Duodenal mucosa (tissue), 2 donors: Measurements from ENCODE around the gene ENTREP1.
"Not testable (repeated sequence)": the region's sequence is repeated elsewhere in the genome, so short reads cannot be mapped to it uniquely, and the experiment has no call there.

ENCODE experiments used
- H3K27ac ChIP-seq: one replicate; pipeline ENCODE4 v1.7.0; 2013; ENCODE audit warnings: low read depth, low read length
- H3K27me3 ChIP-seq, 2 donors: one replicate each; pipeline ENCODE4 v1.7.0; 2013; ENCODE audit warnings: low read length in 2 of 2, control low read depth in 1 of 2; ENCODE audit not compliant: insufficient read depth in 2 of 2, control insufficient read depth in 1 of 2
- H3K36me3 ChIP-seq, 2 donors: one replicate each; pipeline ENCODE4 v1.7.0; 2013; ENCODE audit warnings: low read length in 2 of 2, control low read depth in 1 of 2; ENCODE audit not compliant: insufficient read depth in 2 of 2, control insufficient read depth in 1 of 2
- H3K4me1 ChIP-seq, 2 donors: one replicate each; pipeline ENCODE4 v1.7.0; 2013; ENCODE audit warnings: low read length in 2 of 2, control low read depth in 1 of 2; ENCODE audit not compliant: insufficient read depth in 2 of 2, control insufficient read depth in 1 of 2
- H3K4me3 ChIP-seq, 2 donors: one replicate each; pipeline ENCODE4 v1.7.0; 2013; ENCODE audit warnings: low read length in 2 of 2, low read depth in 1 of 2
- H3K9ac ChIP-seq, 2 donors: one replicate each; pipeline ENCODE4 v1.7.0; 2013; ENCODE audit warnings: low read length in 2 of 2, low read depth in 1 of 2
- H3K9me3 ChIP-seq, 2 donors: one replicate each; pipeline ENCODE4 v1.7.0; 2013; ENCODE audit warnings: low read length in 2 of 2, control low read depth in 1 of 2; ENCODE audit not compliant: control insufficient read depth in 1 of 2

The ENTREP1 gene

DNA sequence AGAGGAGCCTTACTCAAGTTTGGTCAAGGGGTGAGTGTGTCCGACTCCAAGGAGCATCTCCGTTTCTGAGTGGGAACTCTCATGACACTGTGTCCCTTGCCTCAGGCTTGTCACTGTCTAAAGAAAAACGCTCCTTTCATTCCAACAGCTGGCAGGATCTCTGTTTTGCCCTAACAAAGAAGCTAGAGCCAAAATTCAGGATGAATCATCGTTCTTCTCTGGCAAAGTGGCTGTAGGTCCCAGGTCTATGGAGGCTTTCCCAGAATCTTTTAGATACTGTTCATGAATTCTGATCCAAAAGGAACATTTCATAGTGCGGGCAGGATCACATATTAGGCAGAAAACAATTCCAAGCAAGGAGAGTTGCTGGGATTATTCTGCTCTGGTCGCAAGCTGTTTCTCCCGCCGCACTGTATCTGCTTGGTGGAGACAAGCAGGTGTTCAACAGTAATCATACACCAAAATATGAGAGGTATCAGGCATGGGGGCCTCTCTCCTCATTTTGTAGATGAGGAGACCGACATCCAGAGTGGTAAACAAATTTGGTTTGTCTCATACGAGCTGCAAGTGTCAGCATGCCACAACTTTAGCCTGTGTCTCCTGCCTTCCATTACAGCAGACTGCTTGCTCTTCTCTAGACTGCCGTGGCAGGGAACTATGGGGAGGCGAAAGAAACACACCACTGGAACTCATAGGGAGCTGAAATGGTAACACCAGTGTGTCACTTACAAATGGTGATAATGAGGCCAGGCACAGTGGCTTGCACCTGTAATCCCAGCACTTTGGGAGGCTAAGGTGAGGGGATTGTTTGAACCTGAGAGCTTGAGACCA, 72.6 kb downstream of the ENTREP1 start:
- Histone ChIP-seq H3K9me3 (no peaks in the 10 kb centered on the region), H3K9ac (no peak overlapping the region), H3K27me3 (no peaks in the 10 kb centered on the region), H3K36me3 (no peaks in the 10 kb centered on the region), H3K4me3 (no peak overlapping the region), H3K27ac (no peak overlapping the region), H3K4me1 (no peaks in the 10 kb centered on the region)

DNA sequence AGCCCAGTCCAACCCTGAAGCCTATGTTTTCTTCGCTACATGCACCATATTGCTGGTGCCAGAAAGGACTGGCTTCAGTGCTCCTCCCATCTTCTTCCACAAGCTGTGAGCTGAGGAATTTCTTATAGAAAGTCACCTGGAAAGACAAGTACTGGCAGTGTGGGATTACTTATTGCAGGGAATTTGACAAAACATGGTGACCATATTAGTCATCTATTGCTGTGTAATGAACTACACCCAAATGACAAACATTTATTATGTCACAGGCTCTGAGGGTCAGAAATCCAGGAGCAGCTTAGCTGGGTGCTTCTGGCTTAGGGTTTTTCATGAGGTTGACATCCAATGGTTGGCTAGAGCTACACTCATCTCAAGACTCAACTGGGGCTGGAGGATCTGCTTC, 75.5 kb downstream of the ENTREP1 start:
- Histone ChIP-seq H3K27me3 (peaks cover 0 to 3% of the 10 kb centered on the region in 2 donors), H3K36me3 (no peaks in the 10 kb centered on the region), H3K4me1 (no peaks in the 10 kb centered on the region), H3K9ac (no peak overlapping the region), H3K9me3 (no peaks in the 10 kb centered on the region), H3K27ac (no peak overlapping the region), H3K4me3 (no peak overlapping the region)

DNA sequence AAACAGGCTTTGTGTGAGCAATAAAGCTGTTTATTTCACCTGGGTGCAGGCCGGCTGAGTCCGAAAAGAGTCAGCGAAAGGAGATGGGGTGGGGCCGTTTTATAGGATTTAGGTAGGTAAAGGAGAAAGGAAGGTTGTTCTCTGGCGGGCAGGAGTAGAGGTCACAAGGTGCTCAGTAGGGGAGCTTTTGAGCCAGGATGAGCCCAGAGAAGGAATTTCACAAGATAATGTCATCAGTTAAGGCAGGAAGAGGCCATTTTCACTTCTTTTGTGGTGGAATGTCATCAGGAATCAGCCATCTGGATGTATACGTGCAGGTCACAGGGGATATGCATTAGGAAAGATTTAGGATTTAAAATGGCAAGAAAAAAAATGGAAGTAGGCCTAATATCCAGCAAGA, 84.9 kb downstream of the ENTREP1 start:
- not testable (repeated sequence) for H3K36me3 ChIP-seq, H3K27me3 ChIP-seq, H3K9me3 ChIP-seq, H3K9ac ChIP-seq, H3K27ac ChIP-seq, H3K4me3 ChIP-seq, H3K4me1 ChIP-seq

DNA sequence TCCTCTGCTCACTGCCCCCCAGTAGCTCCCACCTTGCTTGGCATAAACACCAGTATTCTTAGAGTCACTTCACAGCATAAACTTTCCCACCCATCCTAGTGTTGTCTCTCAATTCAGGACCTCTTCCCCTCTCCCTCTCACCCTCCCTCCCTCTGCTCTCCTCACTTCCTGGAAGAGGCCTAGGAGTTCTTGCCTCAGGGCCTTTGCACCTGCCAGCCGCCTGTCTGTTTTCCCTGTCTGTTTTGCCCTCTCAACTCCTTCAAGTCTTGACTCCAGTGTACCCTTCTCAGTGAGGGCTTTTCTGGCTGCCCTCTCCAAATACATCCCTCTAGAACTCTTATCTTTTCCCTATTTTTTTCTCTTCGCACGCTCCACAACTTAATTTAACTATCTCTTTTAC, 86.2 kb downstream of the ENTREP1 start:
- no peak overlapping the region for H3K27ac ChIP-seq
- H3K36me3 ChIP-seq: no peaks in the 10 kb centered on the region
- no peaks in the 10 kb centered on the region for H3K4me1 ChIP-seq
- H3K9ac ChIP-seq: no peak overlapping the region
- no peaks in the 10 kb centered on the region for H3K9me3 ChIP-seq
- no peak overlapping the region for H3K4me3 ChIP-seq
- H3K27me3 ChIP-seq: no peaks in the 10 kb centered on the region

DNA sequence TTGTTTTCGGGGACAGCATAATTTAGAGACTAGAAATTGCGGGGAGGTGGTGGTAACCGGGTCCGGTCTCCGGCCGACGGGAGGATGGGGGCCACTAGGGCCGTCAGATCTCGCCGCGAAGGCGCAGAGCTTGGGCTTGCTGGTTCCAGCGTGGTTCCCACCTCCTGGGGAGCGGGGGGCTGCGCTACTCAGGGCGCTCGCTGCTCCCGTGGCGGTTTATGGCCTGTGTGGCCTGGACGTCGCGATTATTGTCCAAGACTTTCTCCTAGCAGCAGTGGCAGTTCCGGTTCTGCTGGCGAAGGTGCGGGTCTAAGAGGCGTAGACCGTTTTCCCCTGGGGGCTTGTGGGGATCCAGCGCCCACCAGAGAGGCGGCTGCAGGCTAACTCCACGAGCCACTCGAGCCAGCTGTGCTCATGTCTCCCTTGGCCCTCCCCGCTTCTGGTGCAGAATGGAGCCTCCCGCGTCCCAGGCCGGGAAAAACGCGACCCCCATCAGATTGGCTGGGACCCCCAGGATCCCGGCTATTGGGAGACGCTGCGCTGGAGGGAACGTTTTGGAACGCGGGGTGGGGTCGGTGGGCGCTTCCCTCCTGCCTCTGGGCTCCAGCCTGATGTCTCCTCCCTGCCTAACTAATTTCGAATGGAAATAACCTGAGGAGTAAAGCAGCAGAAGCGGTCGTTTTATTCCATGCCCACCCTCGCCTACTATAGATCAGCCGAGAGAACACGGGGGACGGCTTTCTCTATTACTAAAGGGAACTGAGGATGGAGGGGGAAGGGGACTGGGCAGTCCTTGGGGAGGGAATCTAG, 87.1 kb downstream of the ENTREP1 start:
- H3K27ac ChIP-seq: no peak overlapping the region
- no peaks in the 10 kb centered on the region for H3K27me3 ChIP-seq
- no peaks in the 10 kb centered on the region for H3K36me3 ChIP-seq
- no peaks in the 10 kb centered on the region for H3K4me1 ChIP-seq
- no peaks in the 10 kb centered on the region for H3K9me3 ChIP-seq
- H3K4me3 ChIP-seq: no peak overlapping the region
- H3K9ac ChIP-seq: no peak overlapping the region

DNA sequence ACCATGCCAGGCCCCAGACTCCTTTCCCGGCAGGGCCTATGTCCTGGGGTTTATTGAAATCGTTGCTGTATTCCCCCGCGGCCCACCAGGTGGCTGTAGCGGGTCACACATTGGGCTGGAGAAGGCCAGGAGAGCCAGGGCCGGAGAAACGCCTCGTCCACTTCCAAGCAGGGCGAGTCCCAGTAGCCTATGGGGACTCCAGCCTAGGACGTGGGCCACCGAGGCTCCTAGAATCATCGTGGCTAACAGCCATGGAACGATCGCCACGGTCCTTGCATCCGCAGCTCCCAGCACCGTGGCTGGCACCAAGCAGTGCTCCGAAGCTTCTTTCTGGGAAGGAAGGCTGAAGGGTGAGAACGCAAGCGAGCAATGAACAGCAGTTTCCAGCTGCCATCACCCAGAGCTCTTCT, 87.7 kb downstream of the ENTREP1 start:
- H3K27ac ChIP-seq: no peak overlapping the region
- no peak overlapping the region for H3K9ac ChIP-seq
- H3K9me3 ChIP-seq: no peaks in the 10 kb centered on the region
- no peaks in the 10 kb centered on the region for H3K4me1 ChIP-seq
- no peaks in the 10 kb centered on the region for H3K36me3 ChIP-seq
- H3K27me3 ChIP-seq: no peaks in the 10 kb centered on the region
- peak overlapping the region in 1 of 2 donors; percentile 15 for H3K4me3 ChIP-seq

DNA sequence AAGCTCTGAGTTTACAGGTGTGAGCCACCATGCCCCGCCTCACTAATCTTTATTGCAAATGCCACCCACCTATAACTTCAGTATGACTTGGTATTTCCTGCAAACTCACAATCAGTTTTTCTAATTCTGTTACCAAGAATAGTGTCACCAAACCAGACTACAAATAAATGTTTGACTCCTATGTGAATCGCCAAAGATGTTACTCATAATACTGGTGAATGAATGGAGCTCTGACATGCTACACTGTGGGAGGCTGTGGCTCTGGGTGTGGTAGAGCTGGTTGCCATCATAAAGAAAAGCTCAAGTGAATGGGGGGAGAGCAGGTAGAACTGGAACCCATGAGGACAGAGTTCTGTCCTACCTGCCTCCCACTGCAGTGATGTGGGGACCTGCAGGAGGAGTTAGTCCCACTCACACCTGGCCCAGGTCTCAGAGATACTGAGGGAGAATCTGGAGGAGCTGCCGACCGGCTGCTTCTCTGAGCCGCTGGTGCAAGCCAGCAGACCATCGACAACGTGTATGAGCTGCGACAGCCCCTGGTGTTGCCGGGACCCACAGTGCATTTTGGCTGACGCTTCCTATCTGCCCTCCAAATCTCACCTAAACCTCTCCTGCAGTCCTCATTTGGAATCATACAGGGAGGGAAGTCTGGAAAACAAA, 95.7 kb downstream of the ENTREP1 start:
- H3K4me3 ChIP-seq: no peak overlapping the region
- no peaks in the 10 kb centered on the region for H3K27me3 ChIP-seq
- no peak overlapping the region for H3K27ac ChIP-seq
- H3K36me3 ChIP-seq: no peaks in the 10 kb centered on the region
- H3K9ac ChIP-seq: no peak overlapping the region
- H3K9me3 ChIP-seq: no peaks in the 10 kb centered on the region
- no peaks in the 10 kb centered on the region for H3K4me1 ChIP-seq

DNA sequence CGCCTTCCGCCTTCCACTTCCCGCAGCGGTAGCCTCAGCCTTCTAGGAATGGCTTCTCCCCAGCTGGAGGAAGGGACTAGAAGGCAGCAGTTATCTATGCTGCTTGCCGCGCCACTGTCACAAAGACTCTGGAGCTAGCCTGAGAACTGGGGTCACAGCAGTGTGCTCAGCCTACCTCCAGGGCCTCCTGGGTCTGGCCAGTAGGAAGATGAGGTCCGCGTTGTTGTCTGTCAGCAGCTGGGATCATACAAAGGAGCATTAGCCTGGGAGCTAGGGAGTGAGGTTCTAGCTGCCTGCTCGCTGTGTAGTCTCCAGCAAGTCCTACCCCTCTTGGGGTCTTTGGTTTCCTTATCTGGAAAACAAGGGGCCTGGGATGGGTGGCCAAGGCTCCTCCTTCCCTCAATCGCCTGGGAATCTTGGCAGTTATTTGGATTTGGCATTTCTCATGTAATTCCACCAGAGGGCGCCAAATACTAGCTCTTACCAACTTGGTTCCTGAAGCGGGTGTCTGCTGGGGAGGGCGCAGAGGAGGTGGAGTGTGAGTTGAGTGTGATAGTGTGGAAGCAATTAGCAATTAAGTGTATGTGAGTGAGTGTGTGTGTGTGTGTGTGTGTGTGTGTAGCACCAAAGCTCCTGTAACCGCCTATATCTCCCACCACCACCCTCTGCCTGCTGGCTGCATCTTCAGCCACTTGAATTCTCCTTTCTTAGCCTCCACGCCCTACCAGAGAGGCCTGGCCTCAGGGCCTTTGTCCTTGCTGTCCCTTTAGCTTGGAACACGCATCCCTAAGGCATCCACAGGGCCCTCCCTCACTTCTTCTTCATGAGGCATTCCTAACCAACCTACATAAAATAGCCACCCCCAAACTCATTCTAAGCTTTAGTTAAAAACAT, 97.1 kb downstream of the ENTREP1 start:
- H3K9me3 ChIP-seq: no peaks in the 10 kb centered on the region
- no peaks in the 10 kb centered on the region for H3K4me1 ChIP-seq
- H3K27ac ChIP-seq: no peak overlapping the region
- H3K4me3 ChIP-seq: no peak overlapping the region
- no peaks in the 10 kb centered on the region for H3K36me3 ChIP-seq
- no peak overlapping the region for H3K9ac ChIP-seq
- no peaks in the 10 kb centered on the region for H3K27me3 ChIP-seq

DNA sequence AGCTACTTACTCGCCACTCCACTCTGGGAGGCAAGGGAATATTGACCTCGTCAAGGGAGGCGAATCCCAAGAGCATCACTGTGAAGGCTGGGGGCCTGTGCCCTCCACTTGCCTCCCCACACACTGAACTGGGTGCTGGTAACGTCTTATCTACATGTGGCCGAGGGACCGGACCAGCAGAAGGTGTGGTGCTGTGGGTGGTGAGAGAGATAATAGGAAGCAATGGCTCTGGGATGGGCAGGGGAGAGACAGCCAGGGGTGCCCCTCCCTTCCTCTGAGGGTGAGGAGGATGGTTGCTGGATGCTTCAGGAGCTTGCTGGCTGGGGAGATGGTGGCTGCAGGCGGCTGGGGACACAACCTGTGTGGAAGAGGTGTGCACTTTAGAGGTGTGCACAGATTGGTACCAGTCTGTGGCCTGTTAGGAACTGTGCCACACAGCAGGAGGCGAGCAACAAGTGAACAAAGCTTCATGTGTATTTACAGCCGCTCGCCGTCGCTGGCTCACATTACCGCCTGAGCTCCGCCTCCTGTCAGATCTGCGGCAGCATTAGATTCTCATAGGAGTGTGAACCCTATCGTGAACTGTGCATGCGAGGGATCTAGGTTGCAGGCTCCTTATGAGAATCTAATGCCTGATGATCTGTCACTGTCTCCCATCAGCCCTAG, 100.3 kb downstream of the ENTREP1 start:
- no peak overlapping the region for H3K27ac ChIP-seq
- no peaks in the 10 kb centered on the region for H3K27me3 ChIP-seq
- H3K9ac ChIP-seq: no peak overlapping the region
- no peaks in the 10 kb centered on the region for H3K9me3 ChIP-seq
- H3K36me3 ChIP-seq: no peaks in the 10 kb centered on the region
- H3K4me3 ChIP-seq: no peak overlapping the region
- no peaks in the 10 kb centered on the region for H3K4me1 ChIP-seq
